ENCODE data around the gene INSL6.
"Not testable (repeated sequence)": the region's sequence is repeated elsewhere in the genome, so short reads cannot be mapped to it uniquely, and the experiment has no call there.

INSL6 gene
- long read RNA-seq, donor 1 = 0 reads
- long read RNA-seq, donor 2 = 0 reads
- long read RNA-seq, donor 3 = 0 reads
- long read RNA-seq, donor 4 = 0 reads
- long read RNA-seq, donor 5, partial matches to known transcripts = 8 of 8 reads
- long read RNA-seq, donor 5, other reads (novel, unspliced or antisense) = 0 of 8 reads
- long read RNA-seq, donor 6 = 0 reads
- long read RNA-seq, donor 7 = 0 reads
- long read RNA-seq, donor 8 = 0 reads

- no peak for DNase-seq
Observed at GRCh38 chr9:5185220-5185840, at the start of gene INSL6. TSS of gene INSL6 (minus strand) at chr9:5185639. CDS start at chr9:5185602, 37 bp downstream.

GRCh38 chr9:5231212-5231611 lies 45.8 kb upstream of the INSL6 start, which contains the start of gene INSL4:
TSS of gene INSL4 (plus strand) at chr9:5231419. CDS start at chr9:5231524, 105 bp downstream.
- DNase-seq = no peak

- no peak for DNase-seq
Observed at GRCh38 chr9:5230554-5230953, 45.1 kb upstream of the INSL6 start.

GRCh38 chr9:5205071-5205470 lies 19.6 kb upstream of the INSL6 start:
- DNase-seq = no peak

- DNase-seq = no peak
Observed at GRCh38 chr9:5195463-5195862, 10.0 kb upstream of the INSL6 start.

- DNase-seq = no peak
Observed at GRCh38 chr9:5193345-5193744, 7.9 kb upstream of the INSL6 start.

- no peak for DNase-seq
Observed at GRCh38 chr9:5191985-5192384, 6.5 kb upstream of the INSL6 start.

GRCh38 chr9:5188060-5188984 lies 2.9 kb upstream of the INSL6 start:
- no peak for DNase-seq

- DNase-seq = no peak
Observed at GRCh38 chr9:5186416-5187169, 1.2 kb upstream of the INSL6 start.

GRCh38 chr9:5184776-5185175 lies 663 bp downstream of the INSL6 start:
- DNase-seq = no peak

GRCh38 chr9:5180631-5181030 lies 4.8 kb downstream of the INSL6 start:
- DNase-seq = not testable (repeated sequence)

GRCh38 chr9:5178126-5178805 lies 7.2 kb downstream of the INSL6 start:
- no peak for DNase-seq

- no peak for DNase-seq
Observed at GRCh38 chr9:5146241-5146640, 39.2 kb downstream of the INSL6 start.

GRCh38 chr9:5144217-5144616 lies 41.2 kb downstream of the INSL6 start:
- no peak for DNase-seq

GRCh38 chr9:5140151-5140550 lies 45.3 kb downstream of the INSL6 start:
- no peak for DNase-seq

GRCh38 chr9:5122516-5122915 lies 62.9 kb downstream of the INSL6 start:
- no peak for DNase-seq

- DNase-seq = no peak
Observed at GRCh38 chr9:5122116-5122515, 63.3 kb downstream of the INSL6 start.

- DNase-seq = no peak
Observed at GRCh38 chr9:5113994-5114748, 71.3 kb downstream of the INSL6 start.
